DND-41 (cell line): ENCODE measurements around the gene SPPL3.

ENCODE experiments used
- CTCF ChIP-seq: IDR thresholded peaks from 2 replicates; pipeline ENCODE4 v1.5.1; 2012; ENCODE audit warnings: borderline replicate concordance, low read length, moderate library complexity, mild to moderate bottlenecking; ENCODE audit not compliant: poor library complexity, severe bottlenecking; ENCODE audit errors: extremely low read depth
- EZH2 ChIP-seq: IDR thresholded peaks from 3 replicates; pipeline ENCODE4 v1.6.1; 2012; ENCODE audit warnings: borderline replicate concordance, low read depth, mild to moderate bottlenecking, moderate library complexity, low read length, inconsistent platforms; ENCODE audit not compliant: severe bottlenecking

GRCh38 chr12:120762086-120762485 lies 142.1 kb downstream of the SPPL3 start:
- TF ChIP-seq CTCF = no peak
- no peak for TF ChIP-seq EZH2
